Stomach (tissue), 4 donors: ENCODE measurements around the gene SPAG6.

Experiments used
- CTCF ChIP-seq, 7 experiments: fragments of 450-650 bp in 4 of 7; fragments of 200-600 bp in 3 of 7; sonication (generic) in 3 of 7; IDR thresholded peaks; one replicate each; pipeline ENCODE4 v1.5.1; 2016 to 2019; ENCODE audit warnings: antibody characterized with exemption in 7 of 7, control low read depth in 2 of 7, mild to moderate bottlenecking in 1 of 7
- POLR2A ChIP-seq, 4 donors: fragments of 450-650 bp; IDR thresholded peaks; one replicate each; pipeline ENCODE4 v1.6.1; 2016; ENCODE audit warnings: antibody characterized with exemption in 4 of 4, control low read depth in 2 of 4, mild to moderate bottlenecking in 1 of 4, moderate library complexity in 1 of 4
- POLR2AphosphoS5 ChIP-seq, 3 donors: sonication (generic); formaldehyde crosslinking; IDR thresholded peaks; one replicate each; pipeline ENCODE4 v1.6.1; 2016; ENCODE audit warnings: antibody characterized with exemption in 3 of 3

GRCh38 chr10:22339761-22340328, 5.5 kb upstream of the SPAG6 start:
- TF ChIP-seq CTCF (IDR thresholded peaks at IDR 0.05) (no peak), POLR2A (IDR thresholded peaks at IDR 0.05) (no peak), POLR2AphosphoS5 (IDR thresholded peaks at IDR 0.05) (peak in 1 of 3 donors; percentile 44)
